ENCODE results near the gene FBXO11. TPM values are rescaled to one million over a fixed set of nuclear protein-coding genes. Genes with fewer than 3 reads are reported as not detected.

Gene FBXO11
- total RNA-seq, 1 donor from 2014 or later, result 83.9 TPM

GRCh38 chr2:47744074-47744473 is 162.2 kb downstream of the FBXO11 start:
- H3K9me3 Mint-ChIP-seq, result no peaks in the 10 kb centered on the region
- H3K27me3 Mint-ChIP-seq, result peaks cover 5% of the 10 kb centered on the region
- H3K4me1 Mint-ChIP-seq (ENCODE audit: unreplicated experiment), result no peaks in the 10 kb centered on the region
- H3K36me3 Mint-ChIP-seq, result no peaks in the 10 kb centered on the region
- no peak for DNase-seq (ENCODE audit: extremely low spot score, unreplicated experiment)
- H3K4me3 Mint-ChIP-seq, result no peak overlapping the region
- H3K27ac Mint-ChIP-seq, result no peak overlapping the region
- no peak for TF ChIP-seq CTCF (conservative IDR thresholded peaks at IDR 0.05)

- peaks cover 5% of the 10 kb centered on the region for H3K27me3 Mint-ChIP-seq
- H3K9me3 Mint-ChIP-seq, result no peaks in the 10 kb centered on the region
- no peak overlapping the region for H3K4me3 Mint-ChIP-seq
- DNase-seq (ENCODE audit: extremely low spot score, unreplicated experiment), result no peak
- H3K36me3 Mint-ChIP-seq, result no peaks in the 10 kb centered on the region
- TF ChIP-seq CTCF (conservative IDR thresholded peaks at IDR 0.05), result no peak
- no peaks in the 10 kb centered on the region for H3K4me1 Mint-ChIP-seq (ENCODE audit: unreplicated experiment)
- no peak overlapping the region for H3K27ac Mint-ChIP-seq
Measured at GRCh38 chr2:47741637-47742036, 164.7 kb downstream of the FBXO11 start.

GRCh38 chr2:47741101-47741500 is 165.2 kb downstream of the FBXO11 start:
- H3K27ac Mint-ChIP-seq, result no peak overlapping the region
- DNase-seq (ENCODE audit: extremely low spot score, unreplicated experiment), result no peak
- no peak overlapping the region for H3K4me3 Mint-ChIP-seq
- H3K4me1 Mint-ChIP-seq (ENCODE audit: unreplicated experiment), result no peaks in the 10 kb centered on the region
- TF ChIP-seq CTCF (conservative IDR thresholded peaks at IDR 0.05), result no peak
- H3K36me3 Mint-ChIP-seq, result no peaks in the 10 kb centered on the region
- H3K27me3 Mint-ChIP-seq, result peaks cover 5% of the 10 kb centered on the region
- no peaks in the 10 kb centered on the region for H3K9me3 Mint-ChIP-seq

Other genes starting within 250 kb of the FBXO11 start
- 79.3 and 138 TPM in 2 replicates for gene MSH6, start 123.4 kb downstream of the FBXO11 start, total RNA-seq (ENCODE audit: low replicate concordance)

Data from type B pancreatic cell (in vitro differentiated cells).